Measurements from ENCODE around the gene ANKRD16. TPM values are rescaled to one million over a fixed set of nuclear protein-coding genes. Genes with fewer than 3 reads are reported as not detected.
"Not testable (repeated sequence)": the region's sequence is repeated elsewhere in the genome, so short reads cannot be mapped to it uniquely, and the experiment has no call there.

ANKRD16 gene
- total and polyA plus RNA-seq, 2 donors from 2014 or later: 6.7 to 7.1 TPM

- Histone ChIP-seq H3K27me3 (ENCODE audit: control insufficient read depth, insufficient read depth, low read length) (no peaks in the 10 kb centered on the region), H3K4me3 (ENCODE audit: low read length in 3 of 3) (no peak overlapping the region), H3K4me1 (ENCODE audit: control insufficient read depth in 2 of 3, insufficient read depth in 2 of 3, low read depth in 1 of 3, low read length in 3 of 3) (no peaks in the 10 kb centered on the region), H3K9me3 (ENCODE audit: control insufficient read depth in 2 of 3, insufficient read depth in 1 of 3, low read length in 3 of 3) (no peaks in the 10 kb centered on the region), H3K27ac (ENCODE audit: low read depth in 2 of 2, low read length in 2 of 2) (no peak overlapping the region), H3K36me3 (ENCODE audit: control insufficient read depth in 2 of 3, insufficient read depth in 3 of 3, low read length in 3 of 3) (no peaks in the 10 kb centered on the region), H3K9ac (ENCODE audit: low read length in 3 of 3) (no peak overlapping the region)
- FAIRE-seq: no peak
- no peak for DNase-seq
- TF ChIP-seq CTCF (IDR thresholded peaks at IDR 0.05; ENCODE audit: borderline replicate concordance, extremely low read depth, insufficient read depth): no peak
- intact Hi-C loops (cut with DNase I): no loop called here
These were observed 61.9 kb downstream of the ANKRD16 start for GRCh38 chr10:5827841-5828240.

- DNase-seq; FAIRE-seq; H3K27me3 ChIP-seq (ENCODE audit: control insufficient read depth, insufficient read depth, low read length); H3K4me1 ChIP-seq (ENCODE audit: control insufficient read depth in 2 of 3, insufficient read depth in 2 of 3, low read depth in 1 of 3, low read length in 3 of 3); H3K27ac ChIP-seq (ENCODE audit: low read depth in 2 of 2, low read length in 2 of 2); intact Hi-C loops (cut with DNase I); H3K9me3 ChIP-seq (ENCODE audit: control insufficient read depth in 2 of 3, insufficient read depth in 1 of 3, low read length in 3 of 3); H3K9ac ChIP-seq (ENCODE audit: low read length in 3 of 3); H3K36me3 ChIP-seq (ENCODE audit: control insufficient read depth in 2 of 3, insufficient read depth in 3 of 3, low read length in 3 of 3); H3K4me3 ChIP-seq (ENCODE audit: low read length in 3 of 3): not testable (repeated sequence)
These were observed 63.2 kb downstream of the ANKRD16 start for GRCh38 chr10:5826511-5826910.

GRCh38 chr10:5818894-5819293 is 70.8 kb downstream of the ANKRD16 start:
- Histone ChIP-seq H3K36me3 (ENCODE audit: control insufficient read depth in 2 of 3, insufficient read depth in 3 of 3, low read length in 3 of 3) (no peaks in the 10 kb centered on the region), H3K9ac (ENCODE audit: low read length in 3 of 3) (no peak overlapping the region), H3K4me1 (ENCODE audit: control insufficient read depth in 2 of 3, insufficient read depth in 2 of 3, low read depth in 1 of 3, low read length in 3 of 3) (peaks cover 0 to 6% (median 6%) of the 10 kb centered on the region in 3 donors), H3K4me3 (ENCODE audit: low read length in 3 of 3) (no peak overlapping the region), H3K27ac (ENCODE audit: low read depth in 2 of 2, low read length in 2 of 2) (no peak overlapping the region), H3K9me3 (ENCODE audit: control insufficient read depth in 2 of 3, insufficient read depth in 1 of 3, low read length in 3 of 3) (no peaks in the 10 kb centered on the region), H3K27me3 (ENCODE audit: control insufficient read depth, insufficient read depth, low read length) (no peaks in the 10 kb centered on the region)
- intact Hi-C loops (cut with DNase I): no loop called here
- DNase-seq: peak in 1 of 5 donors; percentile 57
- no peak for FAIRE-seq
- no peak for TF ChIP-seq CTCF (IDR thresholded peaks at IDR 0.05; ENCODE audit: borderline replicate concordance, extremely low read depth, insufficient read depth)

GRCh38 chr10:5818048-5818331 is 71.7 kb downstream of the ANKRD16 start:
- FAIRE-seq (no peak), DNase-seq (no peak)
- Histone ChIP-seq H3K9ac (ENCODE audit: low read length in 3 of 3) (no peak overlapping the region), H3K4me3 (ENCODE audit: low read length in 3 of 3) (no peak overlapping the region), H3K4me1 (ENCODE audit: control insufficient read depth in 2 of 3, insufficient read depth in 2 of 3, low read depth in 1 of 3, low read length in 3 of 3) (peaks cover 0 to 7% (median 6%) of the 10 kb centered on the region in 3 donors), H3K36me3 (ENCODE audit: control insufficient read depth in 2 of 3, insufficient read depth in 3 of 3, low read length in 3 of 3) (no peaks in the 10 kb centered on the region), H3K27me3 (ENCODE audit: control insufficient read depth, insufficient read depth, low read length) (no peaks in the 10 kb centered on the region), H3K27ac (ENCODE audit: low read depth in 2 of 2, low read length in 2 of 2) (no peak overlapping the region), H3K9me3 (ENCODE audit: control insufficient read depth in 2 of 3, insufficient read depth in 1 of 3, low read length in 3 of 3) (no peaks in the 10 kb centered on the region)
- intact Hi-C loops (cut with DNase I): no loop called here
- TF ChIP-seq CTCF (IDR thresholded peaks at IDR 0.05; ENCODE audit: borderline replicate concordance, extremely low read depth, insufficient read depth): no peak

Data from kidney (tissue), 14 donors.